Activated naive CD8-positive, alpha-beta T cell treated with anti-CD3 and anti-CD28 coated beads for 36 hours (primary cell): ENCODE data around the gene WIZ. TPM values are rescaled to one million over a fixed set of nuclear protein-coding genes. Genes with fewer than 3 reads are reported as not detected.
"Not testable (repeated sequence)": the region's sequence is repeated elsewhere in the genome, so short reads cannot be mapped to it uniquely, and the experiment has no call there.

Experiments used
- DNase-seq: peaks from one replicate; pipeline ENCODE4 v3.0.0; 2021
- H3K27ac Mint-ChIP-seq: one replicate; pipeline ENCODE4 v1.8.0; 2022; ENCODE audit warnings: mild to moderate bottlenecking, moderate library complexity, mixed read lengths
- H3K27me3 Mint-ChIP-seq: one replicate; pipeline ENCODE4 v1.8.0; 2022; ENCODE audit warnings: mild to moderate bottlenecking, mixed read lengths
- H3K36me3 Mint-ChIP-seq: one replicate; pipeline ENCODE4 v1.8.0; 2021; ENCODE audit warnings: mild to moderate bottlenecking, mixed read lengths
- H3K4me1 Mint-ChIP-seq: one replicate; pipeline ENCODE4 v1.8.0; 2021; ENCODE audit warnings: mixed read lengths
- H3K4me3 Mint-ChIP-seq: one replicate; pipeline ENCODE4 v1.8.0; 2022; ENCODE audit warnings: mild to moderate bottlenecking, moderate library complexity, mixed read lengths
- H3K9me3 Mint-ChIP-seq: one replicate; pipeline ENCODE4 v1.8.0; 2022; ENCODE audit warnings: mixed read lengths
- total RNA-seq, 2 experiments: library from RNA; stranded (reverse); gene quantifications; one replicate each; pipeline ENCODE4 v1.2.3, GENCODE V29; 2021

WIZ gene
- total RNA-seq, 2 experiments from 2014 or later, result 22.7 to 24.1 TPM

DNA sequence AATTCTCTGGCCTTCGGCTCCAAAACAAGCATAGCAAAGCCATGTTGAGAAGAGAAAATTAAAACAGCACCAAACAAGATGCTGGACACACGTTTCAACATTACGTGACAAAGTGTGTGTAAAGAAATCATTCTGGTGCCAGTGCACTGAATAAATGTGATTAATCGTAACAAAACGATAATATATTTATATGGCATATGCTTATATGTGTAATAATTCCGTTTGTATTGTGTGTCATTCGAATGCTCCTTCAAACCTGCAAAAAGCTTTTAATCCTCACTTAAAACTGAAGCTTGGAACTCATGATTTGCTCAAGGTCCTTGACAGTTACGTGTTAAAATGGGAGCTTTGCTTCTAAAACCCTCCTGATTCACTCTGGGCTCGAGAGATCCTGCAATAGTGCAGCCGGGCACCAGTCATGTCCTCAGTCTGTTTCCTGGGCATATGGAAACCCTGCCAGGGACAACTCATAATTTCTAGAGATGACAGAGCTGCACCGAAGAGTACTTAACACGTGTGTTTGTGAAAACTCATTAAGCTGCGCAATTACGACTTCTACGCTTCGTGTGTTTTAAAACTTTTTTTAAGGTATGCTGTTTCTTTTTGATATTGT lies 30.2 kb downstream of the WIZ start:
- Mint-ChIP-seq H3K27ac (no peak overlapping the region), H3K4me1 (peaks cover 36% of the 10 kb centered on the region), H3K4me3 (peak overlapping the region; percentile 98), H3K36me3 (peaks cover 40% of the 10 kb centered on the region), H3K27me3 (no peaks in the 10 kb centered on the region), H3K9me3 (peaks cover 3% of the 10 kb centered on the region)
- no peak for DNase-seq

DNA sequence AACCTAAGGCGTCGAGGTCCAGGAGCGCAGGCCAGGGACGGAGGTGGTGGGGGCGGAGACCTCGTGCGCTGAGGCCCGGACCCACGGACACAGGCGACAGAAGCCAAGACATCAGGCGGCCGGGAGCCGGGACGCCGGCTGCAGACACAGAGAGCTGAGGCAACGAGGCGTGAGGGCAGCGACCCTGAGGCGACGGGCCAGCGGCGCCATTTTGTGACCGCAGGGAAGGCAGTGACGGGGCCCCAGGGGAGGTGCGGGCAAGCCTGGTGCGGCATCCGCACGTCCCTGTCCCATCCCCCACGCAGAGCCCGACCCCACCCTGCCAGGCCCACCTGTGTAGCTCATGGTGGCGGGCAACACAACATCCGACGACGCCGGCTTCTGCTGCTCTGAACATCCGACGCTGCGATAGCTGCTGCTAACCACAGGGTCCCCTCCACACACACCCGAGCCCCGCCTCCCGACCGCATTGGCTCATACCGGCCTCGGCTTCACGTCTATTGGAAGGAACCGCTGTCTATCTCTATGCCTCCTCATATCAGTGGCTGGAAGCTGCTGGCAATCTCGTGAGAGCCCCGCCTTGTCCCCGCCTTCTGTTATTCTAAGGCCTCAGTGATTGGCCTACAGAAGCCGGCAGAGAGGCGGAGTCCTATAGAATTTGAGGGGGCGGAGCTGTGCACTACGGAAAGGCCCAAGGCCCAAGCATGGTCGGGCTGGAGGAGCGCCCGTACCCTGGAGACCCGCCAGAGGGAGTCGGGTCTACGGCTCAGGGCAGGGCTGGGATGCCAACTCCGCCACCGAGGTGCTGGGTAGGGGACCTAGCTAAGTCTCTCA lies 31.0 kb downstream of the WIZ start, which contains the start of gene AKAP8L:
Gene AKAP8L (minus strand): TSS at position 410 of the 834 bp plus-strand sequence. CDS start 65 bp downstream, at position 345.
- peak; percentile 99 for DNase-seq
- peaks cover 33% of the 10 kb centered on the region for H3K36me3 Mint-ChIP-seq
- no peaks in the 10 kb centered on the region for H3K27me3 Mint-ChIP-seq
- H3K4me3 Mint-ChIP-seq, result peak within 1 kb of the TSS; percentile 98
- peaks cover 3% of the 10 kb centered on the region for H3K9me3 Mint-ChIP-seq
- H3K27ac Mint-ChIP-seq, result peak within 1 kb of the TSS; percentile 99
- peaks cover 36% of the 10 kb centered on the region for H3K4me1 Mint-ChIP-seq

DNA sequence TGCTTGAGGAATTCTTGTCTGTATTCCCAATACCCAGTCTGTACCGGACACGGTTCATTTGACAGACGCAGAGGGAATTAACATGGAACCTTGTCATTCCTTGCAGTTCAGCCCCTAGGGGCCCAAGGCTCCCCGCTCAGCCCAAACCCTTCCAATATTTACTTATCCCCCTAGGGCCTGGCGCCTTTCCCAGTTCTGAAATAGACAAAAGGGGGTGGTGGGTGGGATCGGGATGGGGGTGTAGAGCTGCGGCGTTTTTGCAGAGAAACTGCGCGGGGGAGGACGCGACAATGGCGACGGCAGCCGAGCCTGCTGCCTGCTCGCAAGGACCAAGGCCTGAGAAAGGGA lies 31.6 kb downstream of the WIZ start:
- DNase-seq, result no peak
- Mint-ChIP-seq H3K4me1 (peaks cover 39% of the 10 kb centered on the region), H3K27me3 (no peaks in the 10 kb centered on the region), H3K27ac (peak overlapping the region; percentile 99), H3K9me3 (peaks cover 2% of the 10 kb centered on the region), H3K4me3 (peak overlapping the region; percentile 98), H3K36me3 (peaks cover 29% of the 10 kb centered on the region)

DNA sequence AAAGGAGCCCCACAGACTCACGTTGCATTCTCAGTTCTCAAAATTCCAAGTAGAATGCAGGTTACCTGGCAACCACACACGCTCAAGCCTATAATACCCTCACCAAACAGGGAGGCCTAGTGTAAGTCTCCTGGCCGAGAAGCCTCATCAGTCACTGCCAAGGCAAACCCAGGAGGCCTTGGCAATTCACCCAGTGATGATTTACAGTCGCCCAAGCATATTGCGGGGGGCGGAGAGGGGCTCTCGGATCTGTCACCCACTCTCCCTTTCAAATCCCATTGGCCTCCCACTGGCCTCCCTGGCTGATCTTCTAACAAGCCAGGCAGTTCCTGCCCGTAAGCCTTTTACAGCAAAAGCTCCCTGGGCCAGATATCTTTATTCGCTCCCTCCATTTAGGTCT lies 32.1 kb downstream of the WIZ start:
- peaks cover 43% of the 10 kb centered on the region for H3K4me1 Mint-ChIP-seq
- peaks cover under 1% of the 10 kb centered on the region for H3K9me3 Mint-ChIP-seq
- H3K4me3 Mint-ChIP-seq, result peak overlapping the region; percentile 98
- H3K36me3 Mint-ChIP-seq, result peaks cover 25% of the 10 kb centered on the region
- DNase-seq, result no peak
- H3K27me3 Mint-ChIP-seq, result no peaks in the 10 kb centered on the region
- peak overlapping the region; percentile 99 for H3K27ac Mint-ChIP-seq

DNA sequence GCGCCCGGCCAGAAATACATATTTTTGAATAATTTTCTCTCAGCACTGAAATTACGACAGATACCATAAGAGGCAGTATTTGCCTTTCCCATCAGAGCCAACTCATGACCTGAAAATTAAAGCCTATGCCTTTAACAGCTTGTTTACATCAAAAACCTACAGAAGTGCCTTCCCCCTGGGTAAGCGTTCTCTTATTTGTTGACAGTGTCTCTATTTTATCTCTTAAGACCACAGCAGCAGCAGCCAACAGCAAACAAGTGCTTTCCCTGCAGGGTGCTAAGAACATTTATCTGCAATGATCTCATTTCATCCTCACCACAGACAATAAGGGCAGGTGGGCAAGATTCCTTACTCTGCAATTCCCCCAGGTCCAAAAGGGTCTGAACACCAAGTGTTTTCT lies 36.9 kb downstream of the WIZ start:
- Mint-ChIP-seq H3K27ac (peak overlapping the region; percentile 56), H3K9me3 (no peaks in the 10 kb centered on the region), H3K27me3 (no peaks in the 10 kb centered on the region), H3K4me1 (peaks cover 54% of the 10 kb centered on the region), H3K4me3 (no peak overlapping the region), H3K36me3 (peaks cover 16% of the 10 kb centered on the region)
- no peak for DNase-seq

DNA sequence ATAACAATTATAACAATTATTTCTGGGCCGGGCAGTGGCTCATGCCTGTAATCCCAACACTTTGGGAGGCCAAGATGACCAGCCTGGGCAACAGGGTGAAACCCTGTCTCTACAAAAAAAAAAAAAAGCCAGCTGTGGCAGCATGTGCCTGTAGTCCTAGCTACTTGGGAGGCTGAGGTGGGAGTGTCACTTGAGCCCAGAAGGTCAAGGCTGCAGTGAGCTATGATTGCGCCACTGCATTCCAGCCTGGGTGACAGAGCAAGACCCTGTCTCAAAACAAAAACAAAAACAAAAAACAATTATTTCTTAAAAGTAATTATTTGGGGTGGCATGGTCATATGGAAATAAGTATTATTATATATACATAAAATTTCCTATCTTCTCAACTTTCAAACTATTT lies 38.4 kb downstream of the WIZ start:
- not testable (repeated sequence) for DNase-seq, H3K27ac Mint-ChIP-seq, H3K9me3 Mint-ChIP-seq, H3K27me3 Mint-ChIP-seq, H3K4me3 Mint-ChIP-seq
- Mint-ChIP-seq H3K4me1 (peaks cover 50% of the 10 kb centered on the region), H3K36me3 (peaks cover 14% of the 10 kb centered on the region)

DNA sequence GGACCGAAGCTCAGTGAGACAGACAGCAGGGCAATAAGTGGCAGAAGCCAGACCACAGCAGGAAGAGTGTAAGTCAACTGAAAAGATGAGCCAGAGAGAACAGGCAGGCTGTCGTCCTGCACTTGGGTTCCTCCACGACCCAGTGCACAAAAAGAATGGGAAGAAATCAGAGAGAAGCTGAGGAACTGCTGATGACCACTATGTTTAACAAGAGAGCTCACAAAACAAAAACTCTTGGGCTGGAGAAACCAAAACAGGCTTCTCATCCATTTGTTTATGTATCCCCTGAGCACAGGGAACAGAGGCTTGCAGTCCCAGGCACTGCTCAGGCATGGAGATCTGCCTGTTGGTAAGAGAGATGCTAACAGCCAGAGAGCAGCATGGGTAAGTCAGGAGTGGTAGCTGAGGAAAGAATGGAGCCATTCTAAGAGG lies 45.0 kb downstream of the WIZ start:
- Mint-ChIP-seq H3K4me1 (peaks cover 31% of the 10 kb centered on the region), H3K9me3 (no peaks in the 10 kb centered on the region), H3K36me3 (peaks cover 6% of the 10 kb centered on the region), H3K27ac (peak overlapping the region; percentile 4), H3K4me3 (no peak overlapping the region), H3K27me3 (no peaks in the 10 kb centered on the region)
- DNase-seq, result no peak

DNA sequence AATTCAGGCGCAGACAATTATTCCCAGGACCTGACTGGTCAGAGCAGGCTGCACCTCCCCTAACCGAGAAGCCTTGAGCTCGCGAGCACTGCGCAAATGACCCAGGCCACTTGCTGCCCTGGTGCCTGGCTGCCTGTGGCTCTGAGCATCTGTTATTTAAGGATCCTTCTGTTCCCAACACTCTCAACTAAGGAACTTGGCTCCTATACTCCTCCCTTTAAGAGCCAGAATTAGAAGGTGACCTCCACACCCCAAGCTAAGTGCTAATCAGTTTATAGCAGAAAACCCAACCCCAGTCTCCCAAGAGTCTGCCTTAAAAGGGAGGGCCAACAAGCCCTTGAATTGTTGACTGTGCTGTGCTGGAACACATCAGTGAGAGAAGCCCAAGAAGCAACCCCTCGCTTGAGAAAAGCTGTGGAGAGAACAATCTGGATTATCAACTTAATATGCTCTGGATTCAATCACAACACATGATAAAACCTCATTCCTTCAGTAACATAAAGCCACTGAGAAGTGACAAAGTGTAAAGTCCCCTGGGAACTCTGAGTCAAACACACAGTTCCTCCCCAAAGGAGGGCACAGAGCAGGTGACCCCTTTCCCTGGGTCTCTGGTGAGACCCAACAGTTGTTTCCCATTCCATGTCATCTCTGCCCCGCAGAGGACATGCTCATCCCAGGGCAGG lies 45.5 kb downstream of the WIZ start:
- Mint-ChIP-seq H3K4me1 (peaks cover 26% of the 10 kb centered on the region), H3K9me3 (no peaks in the 10 kb centered on the region), H3K27me3 (no peaks in the 10 kb centered on the region), H3K4me3 (no peak overlapping the region), H3K36me3 (peaks cover 6% of the 10 kb centered on the region), H3K27ac (no peak overlapping the region)
- no peak for DNase-seq

DNA sequence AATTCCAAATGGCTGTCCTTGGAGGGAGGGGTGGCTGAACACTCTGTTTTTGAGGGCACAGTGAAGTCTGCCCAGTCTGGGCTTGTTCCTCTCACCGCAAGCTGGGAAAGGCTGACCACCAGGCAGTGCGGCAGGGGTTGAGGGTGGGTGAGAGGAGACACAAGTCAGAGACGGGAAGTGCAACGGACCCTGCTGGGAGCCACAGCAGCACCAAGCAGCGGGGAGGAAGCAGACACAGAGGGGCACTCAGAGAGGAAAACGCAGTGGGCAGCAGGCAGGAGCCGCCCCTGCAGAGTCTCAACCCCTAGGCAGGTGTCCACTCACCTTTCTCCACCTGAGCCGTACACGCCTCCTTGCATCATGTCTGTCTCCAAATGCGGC lies 46.6 kb downstream of the WIZ start:
- Mint-ChIP-seq H3K9me3 (no peaks in the 10 kb centered on the region), H3K27ac (no peak overlapping the region), H3K36me3 (peaks cover 6% of the 10 kb centered on the region), H3K27me3 (no peaks in the 10 kb centered on the region), H3K4me3 (no peak overlapping the region), H3K4me1 (peaks cover 22% of the 10 kb centered on the region)
- DNase-seq, result no peak

DNA sequence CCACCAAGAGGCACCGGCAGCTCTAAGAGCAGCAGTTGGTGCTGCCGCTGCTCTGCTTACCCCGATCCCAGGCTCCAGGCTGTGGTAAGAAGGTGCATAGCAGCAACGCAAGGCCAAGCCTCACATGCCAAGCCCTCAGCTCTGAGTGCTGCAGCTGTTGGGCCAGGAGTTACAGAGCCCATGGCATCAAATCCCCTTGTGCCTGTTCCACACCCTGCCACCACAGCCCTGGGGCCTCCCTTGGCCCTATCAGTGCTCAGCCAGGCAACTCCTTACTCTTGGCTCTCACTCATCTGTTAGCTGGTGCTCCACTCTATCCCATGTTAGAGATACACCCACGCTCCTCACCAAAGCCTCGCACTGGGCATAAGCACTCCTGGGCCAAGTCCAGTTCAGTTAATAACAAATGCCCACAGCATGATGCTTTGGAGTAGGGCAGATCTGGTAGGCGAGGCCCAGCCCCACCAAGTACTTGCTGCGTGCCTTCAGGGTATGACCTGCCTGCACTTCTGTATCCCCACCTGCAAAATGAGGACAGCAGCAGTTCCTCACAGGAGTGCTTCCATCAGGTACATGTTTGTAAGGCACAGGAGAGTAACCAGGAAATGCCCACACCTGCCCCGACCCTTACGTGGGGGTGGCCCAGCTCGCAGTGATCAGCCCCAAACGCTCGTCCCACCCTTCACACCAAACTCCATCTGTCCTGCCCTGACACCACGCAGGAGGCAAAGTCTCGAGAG lies 47.2 kb downstream of the WIZ start:
- no peaks in the 10 kb centered on the region for H3K9me3 Mint-ChIP-seq
- H3K4me3 Mint-ChIP-seq, result no peak overlapping the region
- peaks cover 4% of the 10 kb centered on the region for H3K36me3 Mint-ChIP-seq
- DNase-seq, result no peak
- H3K27ac Mint-ChIP-seq, result no peak overlapping the region
- peaks cover 16% of the 10 kb centered on the region for H3K4me1 Mint-ChIP-seq
- no peaks in the 10 kb centered on the region for H3K27me3 Mint-ChIP-seq

DNA sequence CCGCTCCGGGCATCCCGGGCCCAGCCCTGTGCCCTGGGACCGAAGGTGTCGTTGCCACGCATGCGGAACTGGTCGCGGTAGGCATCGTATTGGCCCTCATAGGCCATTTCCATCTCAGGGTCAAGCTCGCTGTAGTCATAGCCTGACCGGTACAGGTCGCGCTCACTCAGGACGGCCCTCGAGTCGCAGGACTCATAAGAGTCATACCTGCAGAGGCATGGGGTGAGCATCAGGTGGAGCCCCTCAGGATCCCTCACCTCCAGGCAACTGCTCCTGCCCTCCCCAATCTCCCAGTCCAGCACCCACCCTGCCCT lies 48.4 kb downstream of the WIZ start:
- Mint-ChIP-seq H3K27ac (no peak overlapping the region), H3K27me3 (no peaks in the 10 kb centered on the region), H3K4me1 (peaks cover 8% of the 10 kb centered on the region), H3K36me3 (peaks cover 12% of the 10 kb centered on the region), H3K9me3 (no peaks in the 10 kb centered on the region), H3K4me3 (no peak overlapping the region)
- no peak for DNase-seq

DNA sequence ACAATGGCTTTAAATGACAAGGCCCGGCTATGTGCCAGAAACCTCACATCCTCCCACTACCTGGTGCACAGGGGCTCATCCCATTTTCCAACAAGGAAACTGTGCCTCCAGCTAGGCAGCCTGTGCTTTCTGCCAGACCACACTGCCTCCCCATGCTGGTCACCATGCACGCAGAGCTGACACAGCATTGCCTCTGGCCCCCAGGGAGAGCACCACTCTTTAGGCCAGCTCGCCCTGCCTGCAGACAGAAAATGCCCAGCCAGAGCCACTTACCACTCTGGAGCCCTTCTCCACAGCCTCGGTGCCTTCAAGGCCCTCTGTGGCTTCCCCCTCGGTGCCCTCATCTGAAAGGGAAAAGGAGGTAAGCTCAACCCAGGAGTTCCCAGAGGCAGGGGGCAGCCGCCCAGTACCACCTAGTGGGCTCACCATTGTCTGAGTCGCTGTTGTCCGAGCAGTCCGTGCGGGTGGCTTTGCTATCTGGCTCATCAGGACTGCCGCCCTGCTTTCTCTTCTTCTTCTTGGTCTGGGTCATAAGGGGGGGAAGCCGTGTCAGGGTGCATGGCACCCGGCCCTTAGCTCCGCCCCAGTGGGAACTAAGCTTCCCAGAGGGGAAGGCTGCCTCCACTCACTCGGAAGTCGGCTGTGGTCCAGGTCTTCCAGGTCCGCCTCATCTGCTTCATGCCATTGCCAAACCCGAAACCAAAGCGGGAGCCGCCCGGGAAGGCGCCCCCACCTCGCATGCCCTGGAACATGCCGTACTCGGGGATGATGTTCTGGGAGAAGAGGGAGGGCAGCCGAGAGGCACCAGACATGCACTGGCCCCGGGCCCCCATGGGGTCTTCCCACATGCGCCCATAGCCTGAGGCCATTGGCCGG lies 49.0 kb downstream of the WIZ start:
- Mint-ChIP-seq H3K4me1 (peaks cover 7% of the 10 kb centered on the region), H3K9me3 (no peaks in the 10 kb centered on the region), H3K4me3 (no peak overlapping the region), H3K27ac (no peak overlapping the region), H3K36me3 (peaks cover 17% of the 10 kb centered on the region), H3K27me3 (no peaks in the 10 kb centered on the region)
- no peak for DNase-seq

DNA sequence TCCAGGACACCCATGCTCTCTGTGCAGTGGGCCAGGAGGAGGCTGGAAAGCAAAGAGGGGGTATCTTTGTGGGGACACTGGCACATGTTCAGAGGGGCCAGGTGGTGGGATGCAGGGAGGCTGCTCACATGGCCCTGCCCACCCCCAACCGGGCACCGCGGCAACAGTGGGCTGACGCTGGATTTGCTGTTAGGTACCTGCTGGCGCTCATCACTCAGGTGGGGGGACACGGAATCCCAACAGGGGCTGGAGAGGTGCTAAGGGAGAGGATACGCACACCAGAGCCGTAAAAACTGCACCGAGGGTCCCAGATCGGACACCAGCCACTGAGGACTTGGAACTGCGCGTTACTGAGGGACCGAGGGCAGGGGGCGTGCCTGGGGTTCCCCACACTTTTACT lies 50.1 kb downstream of the WIZ start:
- Mint-ChIP-seq H3K9me3 (no peaks in the 10 kb centered on the region), H3K4me3 (no peak overlapping the region), H3K27ac (no peak overlapping the region), H3K4me1 (peaks cover 2% of the 10 kb centered on the region), H3K27me3 (no peaks in the 10 kb centered on the region), H3K36me3 (peaks cover 18% of the 10 kb centered on the region)
- no peak for DNase-seq

DNA sequence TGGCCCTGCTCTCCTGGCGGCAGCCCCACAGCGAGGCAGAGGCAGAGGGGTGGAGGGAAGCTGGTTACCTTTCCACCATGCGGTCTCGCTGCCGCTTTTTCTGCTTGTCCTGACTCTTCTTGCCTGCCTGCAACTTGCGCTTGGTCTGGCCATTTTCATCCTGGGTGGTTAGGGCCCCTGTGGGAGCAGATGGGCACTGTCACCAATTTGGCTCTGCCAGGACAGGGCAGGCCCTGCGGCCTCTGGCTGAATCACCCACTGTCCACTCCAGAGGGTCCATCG lies 50.6 kb downstream of the WIZ start:
- no peak overlapping the region for H3K27ac Mint-ChIP-seq
- peaks cover 19% of the 10 kb centered on the region for H3K36me3 Mint-ChIP-seq
- no peaks in the 10 kb centered on the region for H3K27me3 Mint-ChIP-seq

More for the DNA sequence above, 50.6 kb downstream of the WIZ start:
- DNase-seq, result no peak
- no peaks in the 10 kb centered on the region for H3K9me3 Mint-ChIP-seq
- H3K4me1 Mint-ChIP-seq, result no peaks in the 10 kb centered on the region
- H3K4me3 Mint-ChIP-seq, result no peak overlapping the region
